Glutamatergic neuron (in vitro differentiated cells): ENCODE data around the gene WT1. TPM values are rescaled to one million over a fixed set of nuclear protein-coding genes. Genes with fewer than 3 reads are reported as not detected.

ENCODE experiments used
- DNase-seq: peaks from one replicate; pipeline ENCODE4 v3.0.0; 2022
- H3K27ac Mint-ChIP-seq: one replicate; pipeline ENCODE4 v1.8.0; 2020; ENCODE audit warnings: mild to moderate bottlenecking, mixed read lengths, inconsistent platforms; ENCODE audit not compliant: unreplicated experiment
- H3K27me3 Mint-ChIP-seq: one replicate; pipeline ENCODE4 v1.8.0; 2020; ENCODE audit warnings: mild to moderate bottlenecking, moderate library complexity, mixed read lengths, inconsistent platforms; ENCODE audit not compliant: unreplicated experiment
- H3K36me3 Mint-ChIP-seq: one replicate; pipeline ENCODE4 v1.8.0; 2020; ENCODE audit warnings: mild to moderate bottlenecking, mixed read lengths, inconsistent platforms; ENCODE audit not compliant: unreplicated experiment
- H3K4me1 Mint-ChIP-seq: one replicate; pipeline ENCODE4 v1.8.0; 2020; ENCODE audit warnings: mild to moderate bottlenecking, low read depth, mixed read lengths, inconsistent platforms; ENCODE audit not compliant: unreplicated experiment
- H3K4me3 Mint-ChIP-seq: one replicate; pipeline ENCODE4 v1.8.0; 2020; ENCODE audit warnings: mild to moderate bottlenecking, mixed read lengths, inconsistent platforms; ENCODE audit not compliant: unreplicated experiment
- H3K9me3 Mint-ChIP-seq: one replicate; pipeline ENCODE4 v1.8.0; 2020; ENCODE audit warnings: mild to moderate bottlenecking, moderate library complexity, mixed read lengths, inconsistent platforms; ENCODE audit not compliant: unreplicated experiment
- CTCF ChIP-seq: fragments of 200-600 bp; sonication (generic); IDR thresholded peaks from one replicate; pipeline ENCODE4 v1.5.0; 2021; ENCODE audit not compliant: partially characterized antibody, unreplicated experiment
- total RNA-seq: library from RNA; stranded (reverse); fragmentation: NEBNext Ultra II Directional; extraction: Animal tissue kit (Norgen Biotek cat#: 25700); gene quantifications from one replicate; pipeline ENCODE4 v1.2.1, GENCODE V29; 2021; ENCODE audit not compliant: unreplicated experiment

WT1 gene
- total RNA-seq, 1 donor from 2014 or later: not detected

DNA sequence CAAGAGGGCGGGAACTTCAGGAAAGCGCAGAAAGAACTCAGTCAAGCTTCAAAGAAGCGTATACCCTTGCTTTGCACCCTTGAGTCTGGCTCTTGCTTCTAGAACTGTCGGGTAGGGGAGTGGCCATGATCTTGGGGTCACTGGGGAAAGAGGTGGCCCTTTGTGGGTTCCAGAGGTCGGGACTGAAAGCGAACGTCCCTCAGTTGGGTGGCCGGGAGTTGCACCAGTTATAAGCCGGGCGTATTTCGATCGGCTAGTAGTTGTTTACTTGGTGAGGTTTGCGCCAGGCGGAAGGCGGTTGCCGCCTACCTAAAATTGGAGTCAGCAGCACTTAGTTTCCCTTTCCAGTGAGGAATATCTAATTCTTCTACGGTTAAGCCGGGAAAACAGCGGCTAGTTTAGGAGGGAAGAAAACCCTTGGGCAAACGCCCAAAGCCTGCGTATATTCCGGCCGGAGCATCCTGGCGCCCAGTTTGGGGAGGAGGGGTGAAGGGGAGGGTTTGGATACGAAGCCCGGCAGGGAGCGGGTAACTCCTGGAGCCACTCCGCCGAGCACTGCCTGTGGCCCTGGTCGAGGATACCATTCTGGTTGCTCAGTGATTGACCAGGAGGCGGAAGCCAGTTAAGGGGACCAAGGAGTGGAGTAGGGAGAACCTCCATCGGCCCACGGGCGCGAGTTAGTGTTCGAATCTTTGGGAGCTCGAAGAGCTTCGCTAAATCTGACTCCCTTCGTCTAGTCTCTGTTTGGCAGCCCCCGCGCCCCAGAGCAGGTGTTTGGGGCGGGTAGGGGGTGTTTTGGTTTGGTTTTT, 807 bp upstream of the WT1 start:
- H3K27me3 Mint-ChIP-seq: peaks cover 43% of the 10 kb centered on the region
- no peak overlapping the region for H3K27ac Mint-ChIP-seq
- H3K4me1 Mint-ChIP-seq: peaks cover 6% of the 10 kb centered on the region
- peaks cover 27% of the 10 kb centered on the region for H3K9me3 Mint-ChIP-seq
- H3K4me3 Mint-ChIP-seq: peak overlapping the region; percentile 61
- no peaks in the 10 kb centered on the region for H3K36me3 Mint-ChIP-seq
- DNase-seq: no peak
- no peak for TF ChIP-seq CTCF

DNA sequence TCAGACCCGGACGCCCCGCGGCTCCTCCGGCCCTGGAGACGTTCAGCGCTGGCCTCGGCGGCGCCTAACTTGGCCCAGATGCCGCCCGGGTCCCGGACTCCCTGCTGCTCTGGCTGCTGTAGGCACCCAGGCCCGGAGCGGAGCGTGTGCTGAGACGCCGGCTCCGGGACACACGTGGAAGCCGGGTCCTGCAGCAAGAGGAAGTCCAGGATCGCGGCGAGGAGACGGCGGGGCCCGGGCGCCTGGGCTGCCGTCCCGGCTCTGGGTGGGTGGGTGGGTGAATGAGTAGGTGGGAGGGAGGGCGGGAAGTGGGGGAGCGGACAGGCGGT, 223 bp downstream of the WT1 start:
- Mint-ChIP-seq H3K27me3 (peaks cover 42% of the 10 kb centered on the region), H3K9me3 (peaks cover 25% of the 10 kb centered on the region), H3K4me1 (peaks cover 7% of the 10 kb centered on the region), H3K27ac (no peak overlapping the region), H3K36me3 (no peaks in the 10 kb centered on the region), H3K4me3 (no peak overlapping the region)
- no peak for DNase-seq
- TF ChIP-seq CTCF: no peak

- DNase-seq: peak; percentile 33
- H3K36me3 Mint-ChIP-seq: no peaks in the 10 kb centered on the region
- H3K27me3 Mint-ChIP-seq: peaks cover 43% of the 10 kb centered on the region
- no peak overlapping the region for H3K27ac Mint-ChIP-seq
- no peak for TF ChIP-seq CTCF
- peaks cover 7% of the 10 kb centered on the region for H3K4me1 Mint-ChIP-seq
- H3K4me3 Mint-ChIP-seq: no peak overlapping the region
- H3K9me3 Mint-ChIP-seq: peaks cover 22% of the 10 kb centered on the region
Measured at GRCh38 chr11:32434356-32435151, 785 bp downstream of the WT1 start.

GRCh38 chr11:32433914-32434355, 1.4 kb downstream of the WT1 start:
- Mint-ChIP-seq H3K9me3 (peaks cover 20% of the 10 kb centered on the region), H3K27me3 (peaks cover 44% of the 10 kb centered on the region), H3K27ac (no peak overlapping the region), H3K4me3 (no peak overlapping the region), H3K4me1 (peaks cover 7% of the 10 kb centered on the region), H3K36me3 (no peaks in the 10 kb centered on the region)
- DNase-seq: no peak
- TF ChIP-seq CTCF: no peak
